H9 (cell line): Measurements from ENCODE around the gene PPAT. TPM values are rescaled to one million over a fixed set of nuclear protein-coding genes. Genes with fewer than 3 reads are reported as not detected.

Experiments used
- DNase-seq: peaks from one replicate; pipeline ENCODE4 v3.0.0-alpha.2; 2017
- H2AFZ ChIP-seq: one replicate; pipeline ENCODE4 v1.6.1; 2013; ENCODE audit warnings: mild to moderate bottlenecking, low read length, control low read depth, moderate library complexity
- H2AK5ac ChIP-seq: 2 replicates; pipeline ENCODE4 v1.6.1; 2013; ENCODE audit warnings: low read length, control low read depth, mixed read lengths; ENCODE audit not compliant: insufficient read length
- H2BK120ac ChIP-seq: one replicate; pipeline ENCODE4 v1.6.1; 2013; ENCODE audit warnings: low read depth, mild to moderate bottlenecking, low read length, control low read depth, inconsistent platforms; ENCODE audit not compliant: poor library complexity, severe bottlenecking
- H2BK12ac ChIP-seq: 2 replicates; pipeline ENCODE4 v1.6.1; 2013; ENCODE audit warnings: low read length, control low read depth, mixed read lengths, low read depth; ENCODE audit not compliant: insufficient read length
- H2BK15ac ChIP-seq: 2 replicates; pipeline ENCODE4 v1.6.1; 2013; ENCODE audit warnings: low read depth, low read length, control low read depth
- H2BK20ac ChIP-seq: one replicate; pipeline ENCODE4 v1.6.1; 2013; ENCODE audit warnings: low read depth, mild to moderate bottlenecking, low read length, control low read depth, inconsistent platforms; ENCODE audit not compliant: poor library complexity, severe bottlenecking
- H2BK5ac ChIP-seq: 2 replicates; pipeline ENCODE4 v1.6.1; 2013; ENCODE audit warnings: low read length, control low read depth, mixed read lengths; ENCODE audit not compliant: insufficient read length
- H3K14ac ChIP-seq: 2 replicates; pipeline ENCODE4 v1.6.1; 2013; ENCODE audit warnings: low read length, control low read depth; ENCODE audit not compliant: insufficient read depth
- H3K18ac ChIP-seq: 2 replicates; pipeline ENCODE4 v1.6.1; 2013; ENCODE audit warnings: low read depth, mild to moderate bottlenecking, mixed read lengths, low read length, control low read depth; ENCODE audit not compliant: insufficient read length
- H3K23ac ChIP-seq: 2 replicates; pipeline ENCODE4 v1.6.1; 2013; ENCODE audit warnings: low read length, control low read depth, mixed read lengths, low read depth; ENCODE audit not compliant: insufficient read length
- H3K23me2 ChIP-seq: 2 replicates; pipeline ENCODE4 v1.6.1; 2013; ENCODE audit warnings: low read depth, mild to moderate bottlenecking, mixed read lengths, low read length, control low read depth; ENCODE audit not compliant: insufficient read length, poor library complexity, severe bottlenecking
- H3K27ac ChIP-seq: 2 replicates; pipeline ENCODE4 v1.5.1; 2013; ENCODE audit warnings: low read length, control low read depth, mixed read lengths, low read depth; ENCODE audit not compliant: insufficient read length
- H3K27me3 ChIP-seq: 2 replicates; pipeline ENCODE4 v1.6.1; 2013; ENCODE audit warnings: low read length, control low read depth, inconsistent platforms; ENCODE audit not compliant: insufficient read depth
- H3K4ac ChIP-seq: 2 replicates; pipeline ENCODE4 v1.6.1; 2013; ENCODE audit warnings: low read depth, mild to moderate bottlenecking, control low read depth, inconsistent platforms, low read length, moderate library complexity
- H3K4me1 ChIP-seq: 2 replicates; pipeline ENCODE4 v1.6.1; 2013; ENCODE audit warnings: low read length, control low read depth, inconsistent platforms; ENCODE audit not compliant: insufficient read depth
- H3K4me2 ChIP-seq: 2 replicates; pipeline ENCODE4 v1.6.1; 2013; ENCODE audit warnings: low read length, control low read depth, mixed read lengths; ENCODE audit not compliant: insufficient read length, insufficient read depth
- H3K56ac ChIP-seq: 2 replicates; pipeline ENCODE4 v1.6.1; 2013; ENCODE audit warnings: low read depth, mild to moderate bottlenecking, mixed read lengths, low read length, control low read depth; ENCODE audit not compliant: insufficient read length
- H3K79me1 ChIP-seq: 2 replicates; pipeline ENCODE4 v1.6.1; 2013; ENCODE audit warnings: low read depth, mild to moderate bottlenecking, moderate library complexity, low read length, control low read depth, inconsistent platforms; ENCODE audit not compliant: insufficient read depth, poor library complexity, severe bottlenecking
- H3K79me2 ChIP-seq: 2 replicates; pipeline ENCODE4 v1.6.1; 2013; ENCODE audit warnings: low read length, control low read depth, inconsistent platforms; ENCODE audit not compliant: insufficient read depth
- H3K9ac ChIP-seq: 2 replicates; pipeline ENCODE4 v1.6.1; 2013; ENCODE audit warnings: low read length, control low read depth, mixed read lengths; ENCODE audit not compliant: insufficient read length; ENCODE audit errors: extremely low read depth
- H3K9me3 ChIP-seq: one replicate; pipeline ENCODE4 v1.6.1; 2013; ENCODE audit warnings: low read depth, low read length, inconsistent platforms; ENCODE audit not compliant: control insufficient read depth
- H3T11ph ChIP-seq: one replicate; pipeline ENCODE4 v1.6.1; 2013; ENCODE audit warnings: mild to moderate bottlenecking, low read length, control low read depth, inconsistent platforms
- H4K20me1 ChIP-seq: one replicate; pipeline ENCODE4 v1.6.1; 2013; ENCODE audit not compliant: control insufficient read depth, insufficient read length, insufficient read depth
- H4K5ac ChIP-seq: 2 replicates; pipeline ENCODE4 v1.6.1; 2013; ENCODE audit warnings: low read depth, mild to moderate bottlenecking, mixed read lengths, low read length, control low read depth; ENCODE audit not compliant: insufficient read length
- H4K8ac ChIP-seq: replicated peaks from 2 replicates; pipeline ENCODE4 v1.6.1; 2013; ENCODE audit warnings: low read length, control low read depth, mixed read lengths, low read depth; ENCODE audit not compliant: insufficient read length
- H4K91ac ChIP-seq: 2 replicates; pipeline ENCODE4 v1.6.1; 2013; ENCODE audit warnings: low read depth, mild to moderate bottlenecking, moderate library complexity, mixed read lengths, low read length, control low read depth; ENCODE audit not compliant: insufficient read length
- H3K27ac Mint-ChIP-seq, 3 experiments: 2 replicates in 2 of 3; 3 replicates in 1 of 3; pipeline ENCODE4 v1.8.0; 2020 to 2021; ENCODE audit warnings: mixed read lengths in 3 of 3, mild to moderate bottlenecking in 1 of 3, moderate library complexity in 1 of 3
- H3K27me3 Mint-ChIP-seq: 2 replicates; pipeline ENCODE4 v1.8.0; 2021; ENCODE audit warnings: low read depth, mild to moderate bottlenecking, moderate library complexity, mixed read lengths
- H3K36me3 Mint-ChIP-seq, 3 experiments: 2 replicates in 2 of 3; 3 replicates in 1 of 3; pipeline ENCODE4 v1.8.0; 2020 to 2021; ENCODE audit warnings: low read depth in 3 of 3, mixed read lengths in 3 of 3; ENCODE audit not compliant: insufficient read depth in 1 of 3
- H3K4me1 Mint-ChIP-seq, 2 experiments: 2 replicates each; pipeline ENCODE4 v1.8.0; 2020; ENCODE audit warnings: mixed read lengths in 2 of 2
- H3K4me3 Mint-ChIP-seq, 2 experiments: 2 replicates in 1 of 2; 3 replicates in 1 of 2; pipeline ENCODE4 v1.8.0; 2020 to 2021; ENCODE audit warnings: mild to moderate bottlenecking in 2 of 2, mixed read lengths in 2 of 2, moderate library complexity in 1 of 2
- H3K9me3 Mint-ChIP-seq, 2 experiments: 2 replicates in 1 of 2; 3 replicates in 1 of 2; pipeline ENCODE4 v1.8.0; 2020; ENCODE audit warnings: mild to moderate bottlenecking in 2 of 2, mixed read lengths in 2 of 2, moderate library complexity in 1 of 2
- WGBS: extraction: QIAGEN DNeasy Blood & Tissue Kit; methylation state at CpG from one replicate; pipeline ENCODE4 v1.1.7; 2013; ENCODE audit warnings: missing lambda C conversion rate, low lambda C conversion rate, mixed read lengths; ENCODE audit not compliant: insufficient read length; ENCODE audit errors: extremely low coverage; 5-methylcytosine and 5-hydroxymethylcytosine counted together
- total RNA-seq: library from RNA; stranded (reverse); gene quantifications from 2 replicates; pipeline ENCODE4 v1.2.1, GENCODE V29; 2021
- TF ChIP-seq, protein P1 (sequence below): fragments of 200-600 bp; sonication (generic); conservative IDR thresholded peaks from 3 replicates; pipeline ENCODE4 v1.8.0; 2021; ENCODE audit warnings: antibody characterized with exemption, mild to moderate bottlenecking

The PPAT gene
- total RNA-seq, 1 experiment from 2014 or later = 77.1 TPM

DNA sequence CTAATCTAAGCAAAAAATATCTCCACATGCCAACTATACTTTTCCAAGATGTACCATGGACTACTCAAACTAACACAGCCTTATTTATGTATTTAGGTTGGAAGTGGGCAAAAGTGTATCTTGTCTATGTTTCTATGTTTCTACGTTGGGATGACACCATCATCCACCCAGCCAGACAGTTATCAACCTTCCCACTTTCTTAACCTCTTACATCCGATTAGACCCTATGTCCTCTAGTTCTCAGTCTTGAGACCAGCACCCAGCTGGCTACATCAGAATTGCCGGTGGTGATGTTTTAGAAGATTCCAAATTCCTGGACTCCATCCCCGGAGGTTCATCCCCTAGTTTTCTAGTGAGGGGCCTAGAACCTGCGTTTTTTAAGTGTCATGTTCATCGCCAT, 47.1 kb downstream of the PPAT start:
- no peak overlapping the region for H2AFZ ChIP-seq

More for the DNA sequence above, 47.1 kb downstream of the PPAT start:
- Histone ChIP-seq H3K14ac (no peak overlapping the region), H2BK5ac (no peak overlapping the region), H3T11ph (no peak overlapping the region), H2BK12ac (no peak overlapping the region), H3K23ac (no peak overlapping the region), H3K4ac (no peak overlapping the region), H3K4me2 (peak overlapping the region; percentile 93), H2AK5ac (no peak overlapping the region), H2BK120ac (no peak overlapping the region), H4K5ac (no peak overlapping the region), H3K79me1 (no peaks in the 10 kb centered on the region), H4K91ac (no peak overlapping the region), H3K27ac (no peak overlapping the region), H3K9me3 (no peaks in the 10 kb centered on the region), H3K4me1 (no peaks in the 10 kb centered on the region), H3K9ac (peak overlapping the region; percentile 71), H3K18ac (no peak overlapping the region), H2BK15ac (no peak overlapping the region), H3K27me3 (no peaks in the 10 kb centered on the region), H3K79me2 (no peaks in the 10 kb centered on the region), H4K8ac (no peak overlapping the region), H3K23me2 (peaks cover 4% of the 10 kb centered on the region), H3K56ac (no peak overlapping the region), H4K20me1 (no peaks in the 10 kb centered on the region), H2BK20ac (no peak overlapping the region)
- no peak for DNase-seq
- H3K27me3 Mint-ChIP-seq = peaks cover 4% of the 10 kb centered on the region; the same call in 1 of the 2 replicates
- H3K27ac Mint-ChIP-seq = peak overlapping the region in 1 of 3 experiments; percentile 100; a peak in 2 of 7 replicates
- H3K4me1 Mint-ChIP-seq = peaks cover 20 to 29% of the 10 kb centered on the region in 2 experiments
- no peaks in the 10 kb centered on the region for H3K9me3 Mint-ChIP-seq
- WGBS = no CpG with 5 or more reads among the region's 6 CpGs
- TF ChIP-seq, protein P1, sequence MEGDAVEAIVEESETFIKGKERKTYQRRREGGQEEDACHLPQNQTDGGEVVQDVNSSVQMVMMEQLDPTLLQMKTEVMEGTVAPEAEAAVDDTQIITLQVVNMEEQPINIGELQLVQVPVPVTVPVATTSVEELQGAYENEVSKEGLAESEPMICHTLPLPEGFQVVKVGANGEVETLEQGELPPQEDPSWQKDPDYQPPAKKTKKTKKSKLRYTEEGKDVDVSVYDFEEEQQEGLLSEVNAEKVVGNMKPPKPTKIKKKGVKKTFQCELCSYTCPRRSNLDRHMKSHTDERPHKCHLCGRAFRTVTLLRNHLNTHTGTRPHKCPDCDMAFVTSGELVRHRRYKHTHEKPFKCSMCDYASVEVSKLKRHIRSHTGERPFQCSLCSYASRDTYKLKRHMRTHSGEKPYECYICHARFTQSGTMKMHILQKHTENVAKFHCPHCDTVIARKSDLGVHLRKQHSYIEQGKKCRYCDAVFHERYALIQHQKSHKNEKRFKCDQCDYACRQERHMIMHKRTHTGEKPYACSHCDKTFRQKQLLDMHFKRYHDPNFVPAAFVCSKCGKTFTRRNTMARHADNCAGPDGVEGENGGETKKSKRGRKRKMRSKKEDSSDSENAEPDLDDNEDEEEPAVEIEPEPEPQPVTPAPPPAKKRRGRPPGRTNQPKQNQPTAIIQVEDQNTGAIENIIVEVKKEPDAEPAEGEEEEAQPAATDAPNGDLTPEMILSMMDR = no peak
- H3K4me3 Mint-ChIP-seq = peak overlapping the region; percentile 86
- H3K36me3 Mint-ChIP-seq = peaks cover 0 to 7% (median 0%) of the 10 kb centered on the region in 3 experiments; a peak in 3 of 7 replicates
